ENCODE data around the gene MGAT2.
"Not testable (repeated sequence)": the region's sequence is repeated elsewhere in the genome, so short reads cannot be mapped to it uniquely, and the experiment has no call there.

The MGAT2 gene

GRCh38 chr14:49654511-49654910, 33.9 kb downstream of the MGAT2 start:
- Mint-ChIP-seq H3K4me1 (no peaks in the 10 kb centered on the region), H3K36me3 (peaks cover 9% of the 10 kb centered on the region in 2 donors), H3K27ac (no peak overlapping the region)

GRCh38 chr14:49657500-49657899, 36.9 kb downstream of the MGAT2 start:
- H3K9me3 Mint-ChIP-seq; H3K4me3 Mint-ChIP-seq; H3K27ac Mint-ChIP-seq; H3K4me1 Mint-ChIP-seq; DNase-seq; H3K27me3 Mint-ChIP-seq; H3K36me3 Mint-ChIP-seq; ATAC-seq (replicated peaks): not testable (repeated sequence)

More at GRCh38 chr14:49654511-49654910, 33.9 kb downstream of the MGAT2 start:
- DNase-seq (no peak), ATAC-seq (replicated peaks) (no peak)
- no peaks in the 10 kb centered on the region for H3K27me3 Mint-ChIP-seq
- no peaks in the 10 kb centered on the region for H3K9me3 Mint-ChIP-seq
- H3K4me3 Mint-ChIP-seq: no peak overlapping the region

GRCh38 chr14:49659526-49660455, 39.2 kb downstream of the MGAT2 start:
- Mint-ChIP-seq H3K4me3 (no peak overlapping the region), H3K27ac (peak overlapping the region; percentile 20), H3K27me3 (no peaks in the 10 kb centered on the region), H3K36me3 (peaks cover 0 to 3% of the 10 kb centered on the region in 2 donors), H3K4me1 (no peaks in the 10 kb centered on the region), H3K9me3 (no peaks in the 10 kb centered on the region)
- DNase-seq (no peak), ATAC-seq (replicated peaks) (no peak)

- no peak overlapping the region for H3K4me3 Mint-ChIP-seq
Measured at GRCh38 chr14:49670475-49670874, 49.9 kb downstream of the MGAT2 start.

More at GRCh38 chr14:49670475-49670874, 49.9 kb downstream of the MGAT2 start:
- H3K9me3 Mint-ChIP-seq: no peaks in the 10 kb centered on the region
- no peak for ATAC-seq (replicated peaks)
- H3K36me3 Mint-ChIP-seq: peaks cover 11 to 25% of the 10 kb centered on the region in 2 donors
- H3K27ac Mint-ChIP-seq: no peak overlapping the region
- no peak for DNase-seq
- H3K4me1 Mint-ChIP-seq: no peaks in the 10 kb centered on the region
- H3K27me3 Mint-ChIP-seq: no peaks in the 10 kb centered on the region
